Naive thymus-derived CD4-positive, alpha-beta T cell (primary cell): ENCODE measurements around the gene TUBA4A. TPM values are rescaled to one million over a fixed set of nuclear protein-coding genes. Genes with fewer than 3 reads are reported as not detected.

Experiments
- ATAC-seq: fragments of 150-1000 bp; cut with Tn5 transposase; 2 replicates; pipeline ENCODE4 v1.10.0; 2021; ENCODE audit warnings: mild to moderate bottlenecking, moderate library complexity
- CTCF ChIA-PET: fragments of 350-600 bp; sonication (Branson Sonifier 250); formaldehyde crosslinking; loops from one replicate; lab custom pipeline; 2021; ENCODE audit warnings: antibody characterized with exemption; lab: Charles Lee
- POLR2A ChIA-PET: fragments of 350-600 bp; sonication (Branson Sonifier 250); formaldehyde crosslinking; loops from one replicate; lab custom pipeline; 2021; ENCODE audit warnings: antibody characterized with exemption, inconsistent platforms; lab: Charles Lee
- DNase-seq, 9 donors: peaks; one replicate each; pipeline versions ENCODE4 v3.0.0 to v3.0.0-alpha.2; 2020 to 2022; ENCODE audit warnings: mixed read lengths in 1 of 9
- H3K27ac ChIP-seq: one replicate; pipeline ENCODE4 v1.7.0; 2013; ENCODE audit warnings: mild to moderate bottlenecking, low read depth, low read length, moderate library complexity
- H3K27me3 ChIP-seq, 2 donors: one replicate each; pipeline ENCODE4 v1.7.0; 2013; ENCODE audit warnings: low read length in 2 of 2, mild to moderate bottlenecking in 2 of 2, moderate library complexity in 2 of 2; ENCODE audit not compliant: control insufficient read depth in 2 of 2, insufficient read depth in 2 of 2
- H3K36me3 ChIP-seq, 3 experiments: 1 replicate in 2 of 3; 2 replicates in 1 of 3; pipeline ENCODE4 v1.7.0; 2013; ENCODE audit warnings: low read length in 3 of 3, mild to moderate bottlenecking in 3 of 3, moderate library complexity in 1 of 3; ENCODE audit not compliant: insufficient read depth in 3 of 3, control insufficient read depth in 2 of 3
- H3K4me1 ChIP-seq, 2 donors: one replicate each; pipeline ENCODE4 v1.7.0; 2013; ENCODE audit warnings: low read length in 2 of 2, mild to moderate bottlenecking in 2 of 2, moderate library complexity in 1 of 2; ENCODE audit not compliant: control insufficient read depth in 2 of 2, insufficient read depth in 2 of 2
- H3K4me3 ChIP-seq: 2 replicates; pipeline ENCODE4 v1.7.0; 2013; ENCODE audit warnings: mild to moderate bottlenecking, low read length
- H3K9me3 ChIP-seq, 3 experiments: 1 replicate in 2 of 3; 2 replicates in 1 of 3; pipeline ENCODE4 v1.7.0; 2013; ENCODE audit warnings: low read length in 3 of 3; ENCODE audit not compliant: control insufficient read depth in 2 of 3
- H3K27ac Mint-ChIP-seq, 9 donors: one replicate each; pipeline ENCODE4 v1.8.0; 2020 to 2022; ENCODE audit warnings: mixed read lengths in 9 of 9, mild to moderate bottlenecking in 8 of 9, moderate library complexity in 5 of 9, inconsistent platforms in 2 of 9
- H3K27me3 Mint-ChIP-seq, 5 donors: one replicate each; pipeline ENCODE4 v1.8.0; 2021 to 2022; ENCODE audit warnings: mixed read lengths in 5 of 5, mild to moderate bottlenecking in 1 of 5
- H3K36me3 Mint-ChIP-seq, 5 donors: one replicate each; pipeline ENCODE4 v1.8.0; 2020 to 2022; ENCODE audit warnings: mixed read lengths in 5 of 5, mild to moderate bottlenecking in 3 of 5, inconsistent platforms in 1 of 5
- H3K4me1 Mint-ChIP-seq, 7 donors: one replicate each; pipeline ENCODE4 v1.8.0; 2020 to 2022; ENCODE audit warnings: mixed read lengths in 7 of 7, mild to moderate bottlenecking in 3 of 7, inconsistent platforms in 1 of 7
- H3K4me3 Mint-ChIP-seq, 10 donors: one replicate each; pipeline ENCODE4 v1.8.0; 2020 to 2022; ENCODE audit warnings: mild to moderate bottlenecking in 10 of 10, mixed read lengths in 10 of 10, moderate library complexity in 6 of 10, inconsistent platforms in 2 of 10
- H3K9me3 Mint-ChIP-seq, 11 donors: one replicate each; pipeline ENCODE4 v1.8.0; 2020 to 2022; ENCODE audit warnings: mixed read lengths in 11 of 11, mild to moderate bottlenecking in 4 of 11, inconsistent platforms in 1 of 11, moderate library complexity in 1 of 11
- intact Hi-C, 2 donors: fragments of 100-400 bp; cut with micrococcal nuclease; formaldehyde crosslinking; loops; one replicate each; pipeline ENCODE4 v1.15.1; 2023
- polyA plus RNA-seq, 2 donors: library from polyadenylated mRNA; unstranded; fragments of 300-500 nt; fragmentation: Illumina TruSeq; gene quantifications; one replicate each; pipeline ENCODE4 v1.2.3, GENCODE V29; 2021
- total RNA-seq, 6 experiments: library from RNA in 5 of 6; stranded (reverse) in 5 of 6; gene quantifications; 1 replicate in 5 of 6; 2 replicates in 1 of 6; pipeline ENCODE4 v1.2.3 and lab custom pipeline; 2021 to 2026

TUBA4A gene
- total and polyA plus RNA-seq, 7 experiments from 2014 or later: 82.9 to 336 (median 183) TPM

- peak overlapping the region; percentile 65 for H3K4me3 ChIP-seq
- H3K36me3 ChIP-seq: peaks cover 11 to 29% (median 17%) of the 10 kb centered on the region in 3 experiments
- peak overlapping the region; percentile 89 for H3K27ac ChIP-seq
- H3K9me3 ChIP-seq: no peaks in the 10 kb centered on the region
- peaks cover 5 to 46% (median 35%) of the 10 kb centered on the region in 5 donors for H3K36me3 Mint-ChIP-seq
- H3K4me1 ChIP-seq: peaks cover 64 to 65% of the 10 kb centered on the region in 2 donors
- peak overlapping the region; percentile 82 to 100 (median 92) for H3K4me3 Mint-ChIP-seq
- DNase-seq (no peak), ATAC-seq (no peak)
- no peaks in the 10 kb centered on the region for H3K27me3 ChIP-seq
- H3K27me3 Mint-ChIP-seq: peaks cover 0 to 2% (median 0%) of the 10 kb centered on the region in 5 donors
- peaks cover 0 to 9% (median 0%) of the 10 kb centered on the region in 11 donors for H3K9me3 Mint-ChIP-seq
- intact Hi-C loops: loop anchor here (5.0 kb wide), 4 partner anchors 351 to 1029 kb away; partner anchors contain the start of genes STK11IP (in 2 of the 2), ARPC2 (in 1 of the 2), CTDSP1 (in 1 of the 2) and TTLL4 (in 1 of the 2)
- H3K4me1 Mint-ChIP-seq: peaks cover 37 to 86% (median 69%) of the 10 kb centered on the region in 7 donors
- peak overlapping the region; percentile 88 to 99 (median 97) for H3K27ac Mint-ChIP-seq
- ChIA-PET CTCF (interaction anchor here (0.8 to 2.4 kb wide), 3 partner anchors 8 to 32 kb away, joined by 3 to 15 read pairs (median 4); partner anchors contain the start of genes TUBA4A and TUBA4B), POLR2A (interaction anchor here (0.5 to 21.0 kb wide), 9 partner anchors 3 to 679 kb away, joined by 3 to 575 read pairs (median 13); partner anchors contain the start of genes ANKZF1, ATG9A, CNPPD1 and DNAJB2)
Measured at GRCh38 chr2:219246559-219246958, 7.2 kb downstream of the TUBA4A start.

- Histone ChIP-seq H3K36me3 (peaks cover 11 to 22% (median 11%) of the 10 kb centered on the region in 3 experiments), H3K9me3 (no peaks in the 10 kb centered on the region), H3K4me3 (peak overlapping the region; percentile 92), H3K27ac (peak overlapping the region; percentile 89), H3K4me1 (peaks cover 57 to 58% of the 10 kb centered on the region in 2 donors), H3K27me3 (no peaks in the 10 kb centered on the region)
- Mint-ChIP-seq H3K27me3 (peaks cover 0 to 2% (median 0%) of the 10 kb centered on the region in 5 donors), H3K36me3 (peaks cover 2 to 39% (median 28%) of the 10 kb centered on the region in 5 donors), H3K9me3 (peaks cover 0 to 9% (median 0%) of the 10 kb centered on the region in 11 donors), H3K27ac (peak overlapping the region; percentile 88 to 99 (median 97)), H3K4me1 (peaks cover 31 to 79% (median 65%) of the 10 kb centered on the region in 7 donors), H3K4me3 (peak overlapping the region; percentile 82 to 100 (median 93))
- CTCF ChIA-PET: interaction anchor here (0.8 to 2.4 kb wide), 6 partner anchors 9 to 49 kb away, joined by 3 to 15 read pairs (median 4); partner anchors contain the start of genes TUBA4A and TUBA4B
- no peak for ATAC-seq
- intact Hi-C loops: loop anchor here (1.0 to 5.0 kb wide), 12 partner anchors 7 to 1029 kb away; partner anchors contain the start of genes ANKZF1 (in 2 of the 2), ATG9A (in 2 of the 2), STK11IP (in 2 of the 2) and TUBA4A (in 2 of the 2)
- peak in 3 of 9 donors; percentile 12 to 39 (median 18) for DNase-seq
- POLR2A ChIA-PET: interaction anchor here (0.5 to 21.0 kb wide), 14 partner anchors 4 to 679 kb away, joined by 3 to 575 read pairs (median 8); partner anchors contain the start of genes ABCB6, ANKZF1, ATG9A and CNPPD1
Measured at GRCh38 chr2:219245899-219246230, 7.9 kb downstream of the TUBA4A start.

DNA sequence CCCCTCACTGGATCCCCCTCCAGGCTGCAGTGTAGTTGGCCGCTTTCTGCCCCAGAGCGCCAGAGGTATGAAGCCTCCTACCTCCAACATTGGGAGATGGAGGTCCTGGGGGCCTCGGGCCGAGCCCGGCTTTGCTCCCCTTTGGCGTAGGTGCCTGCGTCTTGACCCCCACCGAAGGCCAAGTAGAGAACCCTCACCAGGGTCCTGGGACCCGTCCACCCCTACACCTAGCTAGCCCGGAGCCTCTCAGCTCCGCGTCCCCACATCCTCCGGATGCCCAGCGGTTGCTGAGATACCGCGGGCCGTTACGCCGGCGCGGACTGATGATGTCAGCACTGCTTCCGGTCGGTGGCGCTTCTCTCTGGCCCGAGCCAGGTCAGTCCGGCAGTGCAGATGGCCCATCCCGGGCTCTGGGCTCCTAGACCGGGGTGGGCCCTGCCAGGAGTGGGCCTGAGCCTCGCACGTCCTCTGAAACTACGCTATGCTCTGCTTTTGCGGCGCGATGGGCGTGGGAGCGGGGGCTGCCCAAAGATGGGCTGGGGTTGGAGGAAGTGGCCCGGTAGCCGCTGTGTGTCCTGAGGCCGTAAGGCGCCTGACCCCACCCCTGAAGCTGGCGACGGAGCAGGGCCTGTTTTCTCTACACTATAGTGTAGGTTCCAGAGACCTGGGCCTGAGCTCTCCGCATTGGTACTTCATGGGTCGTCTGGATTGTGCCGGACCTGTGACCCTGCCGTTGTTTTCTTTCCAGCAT lies 8.4 kb downstream of the TUBA4A start, which contains the start of the genes GLB1L and STK16:
Gene GLB1L (minus strand): TSS at position 297 of the 751 bp plus-strand sequence. CDS start 1,871 bp downstream, outside the sequence.
Gene STK16 (plus strand): TSS at position 332 of the 751 bp plus-strand sequence. CDS start 521 bp downstream, outside the sequence.
- peak within 1 kb of the TSS; percentile 88 to 99 (median 97) for H3K27ac Mint-ChIP-seq
- peaks cover 0 to 33% (median 23%) of the 10 kb centered on the region in 5 donors for H3K36me3 Mint-ChIP-seq
- peaks cover 52 to 53% of the 10 kb centered on the region in 2 donors for H3K4me1 ChIP-seq
- H3K4me3 Mint-ChIP-seq: peak within 1 kb of the TSS; percentile 82 to 100 (median 93)
- no peaks in the 10 kb centered on the region for H3K9me3 ChIP-seq
- peak within 1 kb of the TSS; percentile 89 for H3K27ac ChIP-seq
- H3K36me3 ChIP-seq: peaks cover 6 to 16% (median 10%) of the 10 kb centered on the region in 3 experiments
- peaks cover 0 to 9% (median 0%) of the 10 kb centered on the region in 11 donors for H3K9me3 Mint-ChIP-seq
- no peaks in the 10 kb centered on the region for H3K27me3 ChIP-seq
- peak within 1 kb of the TSS; percentile 92 for H3K4me3 ChIP-seq
- peak; percentile 80 for ATAC-seq
- peaks cover 0 to 2% (median 0%) of the 10 kb centered on the region in 5 donors for H3K27me3 Mint-ChIP-seq
- peaks cover 26 to 73% (median 59%) of the 10 kb centered on the region in 7 donors for H3K4me1 Mint-ChIP-seq
- intact Hi-C loops: loop anchor here (1.0 to 5.0 kb wide), 12 partner anchors 8 to 1028 kb away; partner anchors contain the start of genes ANKZF1 (in 2 of the 2), ATG9A (in 2 of the 2), STK11IP (in 2 of the 2) and TUBA4A (in 2 of the 2)
- ChIA-PET CTCF (interaction anchor here (0.9 to 2.4 kb wide), 8 partner anchors 8 to 50 kb away, joined by 3 to 15 read pairs (median 4); partner anchors contain the start of genes ANKZF1, ATG9A, TUBA4A and TUBA4B), POLR2A (interaction anchor here (0.6 to 21.0 kb wide), 17 partner anchors 4 to 146 kb away, joined by 3 to 575 read pairs (median 8); partner anchors contain the start of genes ABCB6, ANKZF1, ATG9A and CNPPD1)
- DNase-seq: peak; percentile 76 to 95 (median 85)

DNA sequence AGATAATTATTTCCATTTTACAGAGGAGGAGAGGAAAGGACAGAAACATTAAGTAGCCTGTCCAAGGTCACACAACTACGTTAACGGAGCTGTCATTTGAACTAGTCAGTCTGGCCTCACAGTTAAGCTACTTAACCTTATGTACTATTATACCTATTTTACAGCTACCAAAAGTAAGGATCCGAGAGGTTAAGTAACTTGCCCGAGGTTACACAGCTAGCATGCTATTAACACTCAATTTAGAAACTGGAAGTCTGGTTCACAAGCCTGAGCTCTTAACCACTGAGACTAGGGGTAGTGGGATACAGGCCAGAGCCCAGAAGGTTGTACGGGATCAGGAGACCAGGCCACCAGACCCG lies 8.9 kb downstream of the TUBA4A start:
- H3K9me3 ChIP-seq: no peaks in the 10 kb centered on the region
- CTCF ChIA-PET: interaction anchor here (0.9 to 2.4 kb wide), 7 partner anchors 10 to 50 kb away, joined by 3 to 15 read pairs (median 4); partner anchors contain the start of genes ANKZF1, ATG9A, TUBA4A and TUBA4B
- intact Hi-C loops: loop anchor here (1.0 to 5.0 kb wide), 12 partner anchors 9 to 1027 kb away; partner anchors contain the start of genes ANKZF1 (in 2 of the 2), ATG9A (in 2 of the 2), STK11IP (in 2 of the 2) and TUBA4A (in 2 of the 2)

DNA sequence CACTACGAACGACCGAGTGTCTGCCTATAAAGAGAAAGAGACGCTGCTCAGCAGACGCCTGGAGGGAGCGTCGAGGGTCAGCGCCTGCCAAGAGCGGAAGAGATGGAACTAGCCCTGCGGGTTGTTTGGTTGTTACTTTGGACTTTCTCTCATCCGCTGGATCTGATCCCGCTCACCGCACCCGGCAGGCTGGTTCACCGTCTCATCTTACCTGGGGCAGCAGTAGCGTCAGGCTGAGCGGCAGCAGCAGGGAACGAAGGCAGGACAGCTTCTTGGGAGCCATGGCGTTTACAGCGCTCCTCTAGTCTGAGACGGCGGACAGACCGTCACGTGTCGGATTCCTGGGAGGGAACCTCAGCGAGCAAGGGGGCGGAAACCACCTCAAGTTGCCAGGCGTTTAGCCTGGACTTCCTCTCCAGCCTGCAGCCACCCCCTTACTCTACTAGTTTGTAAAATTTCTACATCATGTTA lies 10.4 kb downstream of the TUBA4A start:
- intact Hi-C loops: no loop called here
- Histone ChIP-seq H3K4me1 (peaks cover 32 to 34% of the 10 kb centered on the region in 2 donors), H3K27ac (no peak overlapping the region), H3K4me3 (no peak overlapping the region), H3K9me3 (no peaks in the 10 kb centered on the region), H3K36me3 (peaks cover 0 to 12% (median 3%) of the 10 kb centered on the region in 3 experiments), H3K27me3 (no peaks in the 10 kb centered on the region)
- ATAC-seq (peak; percentile 15), DNase-seq (no peak)
- Mint-ChIP-seq H3K36me3 (peaks cover 0 to 21% (median 6%) of the 10 kb centered on the region in 5 donors), H3K9me3 (peaks cover 0 to 9% (median 0%) of the 10 kb centered on the region in 11 donors), H3K27me3 (peaks cover 0 to 2% (median 0%) of the 10 kb centered on the region in 5 donors), H3K27ac (peak overlapping the region; percentile 11 to 85 (median 59)), H3K4me3 (peak overlapping the region; percentile 45 to 81 (median 66)), H3K4me1 (peaks cover 14 to 53% (median 43%) of the 10 kb centered on the region in 7 donors)
- CTCF ChIA-PET: no interaction called here
- POLR2A ChIA-PET: interaction anchor here (1.4 to 21.0 kb wide), 3 partner anchors 6 to 19 kb away, joined by 3 to 575 read pairs (median 575); partner anchors contain the start of genes ANKZF1, ATG9A, GLB1L and STK16

More for the DNA sequence above, 8.9 kb downstream of the TUBA4A start:
- Mint-ChIP-seq H3K4me3 (peak overlapping the region; percentile 82 to 100 (median 93)), H3K4me1 (peaks cover 21 to 68% (median 54%) of the 10 kb centered on the region in 7 donors), H3K9me3 (peaks cover 0 to 9% (median 0%) of the 10 kb centered on the region in 11 donors), H3K27me3 (peaks cover 0 to 2% (median 0%) of the 10 kb centered on the region in 5 donors), H3K36me3 (peaks cover 0 to 31% (median 17%) of the 10 kb centered on the region in 5 donors), H3K27ac (peak overlapping the region; percentile 88 to 99 (median 97))
- ATAC-seq (no peak), DNase-seq (no peak)
- Histone ChIP-seq H3K27me3 (no peaks in the 10 kb centered on the region), H3K36me3 (peaks cover under 1 to 12% (median 4%) of the 10 kb centered on the region in 3 experiments), H3K4me1 (peaks cover 46 to 47% of the 10 kb centered on the region in 2 donors), H3K27ac (peak overlapping the region; percentile 89), H3K4me3 (peak overlapping the region; percentile 92)
- POLR2A ChIA-PET: interaction anchor here (0.9 to 21.0 kb wide), 16 partner anchors 5 to 147 kb away, joined by 3 to 575 read pairs (median 8); partner anchors contain the start of genes ABCB6, ANKZF1, ATG9A and CNPPD1
